Caco-2 (cell line): Measurements from ENCODE around the gene DIS3L2. TPM values are rescaled to one million over a fixed set of nuclear protein-coding genes. Genes with fewer than 3 reads are reported as not detected.
"Not testable (repeated sequence)": the region's sequence is repeated elsewhere in the genome, so short reads cannot be mapped to it uniquely, and the experiment has no call there.

Experiments used
- BruUV-seq: library from RNA; stranded (reverse); fragments of 400-500 nt; replicated peaks from 2 replicates; lab custom pipeline; 2021; lab: Mats Ljungman, UMichigan
- CTCF ChIA-PET: fragments of 300-600 bp; sonication (Branson Sonifier 250); formaldehyde crosslinking; loops from one replicate; lab custom pipeline; 2022; ENCODE audit warnings: antibody characterized with exemption; lab: Charles Lee
- POLR2A ChIA-PET: fragments of 300-600 bp; sonication (Branson Sonifier 250); formaldehyde crosslinking; loops from one replicate; lab custom pipeline; 2022; ENCODE audit warnings: antibody characterized with exemption; lab: Charles Lee
- DNase-seq, 2 experiments: peaks; one replicate each; pipeline versions ENCODE4 v3.0.0 to v3.0.0-alpha.2; 2020 to 2022
- H3K27me3 ChIP-seq: replicated peaks from 2 replicates; pipeline ENCODE4 v1.6.0; 2011; ENCODE audit warnings: low read length; ENCODE audit not compliant: control insufficient read depth, insufficient read depth
- H3K36me3 ChIP-seq: 2 replicates; pipeline ENCODE4 v1.5.1; 2011; ENCODE audit warnings: low read length; ENCODE audit not compliant: control insufficient read depth, insufficient read depth
- H3K4me1 ChIP-seq: fragments of 250-450 bp; sonication (Bioruptor Pico); 2 replicates; pipeline ENCODE4 v1.5.1; 2020; ENCODE audit warnings: mild to moderate bottlenecking
- H3K4me3 ChIP-seq: 2 replicates; pipeline ENCODE4 v1.5.1; 2011; ENCODE audit warnings: low read depth, mild to moderate bottlenecking, control low read depth, low read length
- H3K9me3 ChIP-seq: fragments of 250-450 bp; sonication (Bioruptor Pico); 2 replicates; pipeline ENCODE4 v1.5.1; 2020; ENCODE audit warnings: mild to moderate bottlenecking, moderate library complexity
- H3K27ac Mint-ChIP-seq: one replicate; pipeline ENCODE4 v1.8.0; 2022; ENCODE audit warnings: mixed read lengths; ENCODE audit not compliant: unreplicated experiment
- H3K27me3 Mint-ChIP-seq: one replicate; pipeline ENCODE4 v1.8.0; 2022; ENCODE audit warnings: mixed read lengths; ENCODE audit not compliant: insufficient read depth, unreplicated experiment
- H3K36me3 Mint-ChIP-seq: one replicate; pipeline ENCODE4 v1.8.0; 2022; ENCODE audit warnings: mild to moderate bottlenecking, mixed read lengths; ENCODE audit not compliant: insufficient read depth, unreplicated experiment
- H3K4me1 Mint-ChIP-seq: one replicate; pipeline ENCODE4 v1.8.0; 2022; ENCODE audit warnings: low read depth, mixed read lengths; ENCODE audit not compliant: unreplicated experiment
- H3K4me3 Mint-ChIP-seq: one replicate; pipeline ENCODE4 v1.8.0; 2022; ENCODE audit warnings: mild to moderate bottlenecking, moderate library complexity, mixed read lengths; ENCODE audit not compliant: unreplicated experiment
- H3K9me3 Mint-ChIP-seq: one replicate; pipeline ENCODE4 v1.8.0; 2022; ENCODE audit warnings: mixed read lengths; ENCODE audit not compliant: unreplicated experiment
- CTCF ChIP-seq, 2 experiments: fragments of 200-600 bp in 1 of 2; IDR thresholded peaks; 1 replicate in 1 of 2; 2 replicates in 1 of 2; pipeline versions ENCODE4 v1.5.1 to v1.8.0; 2011 to 2022; ENCODE audit warnings: antibody characterized with exemption in 1 of 2, control low read depth in 1 of 2, inconsistent platforms in 1 of 2, low read depth in 1 of 2, low read length in 1 of 2, mild to moderate bottlenecking in 1 of 2, moderate library complexity in 1 of 2; ENCODE audit not compliant: insufficient read depth in 1 of 2, severe bottlenecking in 1 of 2, unreplicated experiment in 1 of 2
- intact Hi-C: fragments of 100-400 bp; cut with micrococcal nuclease; formaldehyde crosslinking; loops from one replicate; pipeline ENCODE4 v1.10.0; 2022; ENCODE audit not compliant: unreplicated experiment
- total RNA-seq: library from RNA; stranded (reverse); gene quantifications from 2 replicates; pipeline ENCODE4 v1.2.3, GENCODE V29; 2022

Gene DIS3L2
- total RNA-seq, 1 experiment from 2014 or later = 15.5 TPM

GRCh38 chr2:232332940-232333259 lies 371.4 kb downstream of the DIS3L2 start:
- no peaks in the 10 kb centered on the region for H3K27me3 ChIP-seq
- H3K4me3 Mint-ChIP-seq = no peak overlapping the region
- ChIA-PET CTCF (no interaction called here), POLR2A (no interaction called here)
- no peak for TF ChIP-seq CTCF (IDR thresholded peaks at IDR 0.05; ENCODE audit: insufficient read depth in 1 of 2, low read depth in 1 of 2, low read length in 1 of 2, severe bottlenecking in 1 of 2, unreplicated experiment in 1 of 2)
- intact Hi-C loops = no loop called here
- peaks cover 7% of the 10 kb centered on the region for H3K4me1 ChIP-seq
- H3K36me3 Mint-ChIP-seq = no peaks in the 10 kb centered on the region
- no peaks in the 10 kb centered on the region for H3K27me3 Mint-ChIP-seq
- H3K4me3 ChIP-seq = no peak overlapping the region
- BruUV-seq = no TSS peak
- no peaks in the 10 kb centered on the region for H3K4me1 Mint-ChIP-seq
- H3K27ac Mint-ChIP-seq = no peak overlapping the region
- H3K9me3 ChIP-seq = no peaks in the 10 kb centered on the region
- DNase-seq = peak in 1 of 2 experiments; percentile 11
- no peaks in the 10 kb centered on the region for H3K36me3 ChIP-seq
- no peaks in the 10 kb centered on the region for H3K9me3 Mint-ChIP-seq

DNA sequence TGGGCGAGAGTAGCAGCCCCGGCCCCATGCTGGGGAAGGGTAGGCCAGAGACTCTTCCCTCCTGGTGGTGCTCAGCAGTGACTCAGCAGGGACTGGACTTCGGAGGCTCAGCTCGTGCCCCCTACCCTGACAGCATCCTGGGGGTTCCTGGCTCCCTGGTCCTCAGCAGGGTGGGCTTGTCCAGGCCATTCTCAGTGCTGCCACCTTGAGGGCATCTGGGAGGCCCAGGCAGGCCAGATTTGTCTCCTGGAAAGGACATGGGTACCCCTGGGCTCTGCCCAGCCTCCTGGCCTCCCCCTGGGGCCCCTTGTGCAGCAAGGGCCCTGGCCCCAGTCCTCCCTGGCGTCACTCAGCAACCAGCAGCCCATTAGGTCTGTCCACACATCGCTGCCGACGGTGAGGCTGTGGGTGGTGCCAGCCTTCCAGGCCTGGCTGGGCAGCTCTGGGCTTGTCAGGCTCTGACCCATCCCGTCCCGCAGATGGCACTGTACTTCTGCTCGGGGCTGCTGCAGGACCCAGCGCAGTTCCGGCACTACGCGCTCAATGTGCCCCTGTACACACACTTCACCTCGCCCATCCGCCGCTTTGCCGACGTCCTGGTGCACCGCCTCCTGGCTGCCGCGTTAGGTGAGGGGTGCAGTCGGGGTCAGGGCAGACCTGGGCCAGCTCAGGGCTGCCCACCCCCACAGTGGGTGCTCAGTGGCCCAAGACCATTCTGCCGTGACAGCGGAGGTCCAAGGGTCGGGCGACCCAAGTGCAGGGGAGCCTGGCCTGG lies 372.0 kb downstream of the DIS3L2 start:
- no peak overlapping the region for H3K4me3 Mint-ChIP-seq
- CTCF ChIA-PET = no interaction called here
- no peaks in the 10 kb centered on the region for H3K9me3 ChIP-seq
- no peaks in the 10 kb centered on the region for H3K27me3 Mint-ChIP-seq
- DNase-seq = peak; percentile 29 to 38
- no peaks in the 10 kb centered on the region for H3K36me3 Mint-ChIP-seq
- POLR2A ChIA-PET = no interaction called here
- no peak overlapping the region for H3K4me3 ChIP-seq
- no peaks in the 10 kb centered on the region for H3K36me3 ChIP-seq
- H3K9me3 Mint-ChIP-seq = no peaks in the 10 kb centered on the region
- H3K4me1 ChIP-seq = peaks cover 7% of the 10 kb centered on the region
- peak; percentile 25 to 29 for TF ChIP-seq CTCF (IDR thresholded peaks at IDR 0.05; ENCODE audit: insufficient read depth in 1 of 2, low read depth in 1 of 2, low read length in 1 of 2, severe bottlenecking in 1 of 2, unreplicated experiment in 1 of 2)
- H3K27me3 ChIP-seq = no peaks in the 10 kb centered on the region
- intact Hi-C loops = no loop called here
- H3K27ac Mint-ChIP-seq = no peak overlapping the region
- H3K4me1 Mint-ChIP-seq = no peaks in the 10 kb centered on the region
- BruUV-seq = no TSS peak

- H3K4me3 ChIP-seq, H3K9me3 Mint-ChIP-seq, POLR2A ChIA-PET, H3K4me1 ChIP-seq, H3K27ac Mint-ChIP-seq, H3K36me3 Mint-ChIP-seq, H3K9me3 ChIP-seq, H3K27me3 Mint-ChIP-seq, H3K4me1 Mint-ChIP-seq, H3K27me3 ChIP-seq, H3K4me3 Mint-ChIP-seq, H3K36me3 ChIP-seq, CTCF ChIA-PET, BruUV-seq, intact Hi-C loops: not testable (repeated sequence)
- peak in 1 of 2 experiments; percentile 12 for DNase-seq
These were observed 372.8 kb downstream of the DIS3L2 start for GRCh38 chr2:232334136-232334884.

DNA sequence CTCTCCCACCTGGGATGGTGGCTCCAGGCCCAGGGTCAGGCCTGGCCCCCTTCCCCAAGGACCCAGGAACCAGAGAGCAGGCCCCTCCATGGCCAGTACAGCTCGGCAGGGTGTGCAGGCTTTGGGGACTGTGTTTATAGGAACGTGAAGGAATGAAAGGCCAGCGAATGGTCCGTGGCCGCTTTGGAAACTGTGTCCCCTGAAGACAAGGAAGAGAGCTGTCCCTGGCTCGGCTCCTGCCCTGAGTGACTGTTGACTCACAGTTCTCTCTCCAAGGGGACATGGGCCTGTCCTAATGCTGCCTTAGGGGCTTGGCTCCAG lies 373.3 kb downstream of the DIS3L2 start:
- CTCF ChIA-PET = interaction anchor here (0.9 kb wide), 1 partner anchor 105 kb away, joined by 4 read pairs; no protein-coding TSS in a partner anchor
- POLR2A ChIA-PET, H3K4me3 ChIP-seq, H3K9me3 ChIP-seq, H3K27me3 Mint-ChIP-seq, H3K36me3 ChIP-seq, H3K4me1 Mint-ChIP-seq, intact Hi-C loops, H3K36me3 Mint-ChIP-seq, H3K27me3 ChIP-seq, BruUV-seq, H3K27ac Mint-ChIP-seq, H3K4me1 ChIP-seq, H3K4me3 Mint-ChIP-seq, H3K9me3 Mint-ChIP-seq: not testable (repeated sequence)
- peak in 1 of 2 experiments; percentile 18 for DNase-seq
